ENCODE data around the gene NEUROD2. TPM values are rescaled to one million over a fixed set of nuclear protein-coding genes. Genes with fewer than 3 reads are reported as not detected.
A peak's percentile ranks its signal among the peaks of the same experiment; 100 is the strongest.

The NEUROD2 gene
- total RNA-seq, 2 donors from 2014 or later = not detected

DNA sequence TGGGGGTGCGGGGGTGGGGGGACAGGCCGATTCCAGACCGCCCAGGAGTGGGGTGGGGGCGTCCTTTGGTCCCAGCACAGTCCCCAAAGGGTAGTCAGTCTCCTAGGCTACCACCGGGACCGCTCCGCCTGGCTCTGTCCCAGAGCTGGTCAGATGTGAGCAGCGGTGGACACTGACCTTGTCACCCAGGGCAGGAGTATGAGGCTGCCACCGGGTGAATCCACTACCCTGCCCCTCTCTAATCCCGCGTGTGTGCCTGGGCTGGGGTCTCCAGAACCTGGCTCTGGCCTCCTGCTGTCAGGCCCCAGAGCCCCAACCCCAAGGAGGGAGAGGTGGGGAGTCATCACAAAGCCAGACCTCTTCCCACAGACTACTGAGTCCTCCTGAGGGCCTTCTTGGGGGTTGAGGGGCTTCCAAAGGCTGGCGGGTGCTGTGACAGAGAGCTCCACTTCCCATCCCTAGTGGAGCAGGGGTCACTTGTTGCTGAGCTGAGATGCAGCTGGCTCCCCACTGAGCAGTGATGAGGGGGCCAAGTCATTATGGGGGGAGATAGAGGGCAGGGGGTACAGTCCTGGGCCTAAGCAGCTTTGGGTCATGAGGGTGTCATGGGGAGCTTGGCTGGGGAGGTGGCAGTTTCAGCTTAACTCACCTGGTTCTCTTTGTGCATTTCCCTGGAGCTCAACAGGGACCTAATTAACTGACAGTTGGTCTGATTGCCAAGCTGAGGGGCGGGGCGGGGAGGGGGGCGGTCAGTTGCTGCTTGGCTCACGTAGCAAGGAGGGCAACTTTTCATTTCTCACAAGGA is 20.2 kb upstream of the NEUROD2 start:
- ATAC-seq (no peak), DNase-seq (no peak)
- intact Hi-C loops (cut with DNase I) = no loop called here
- 40 to 47% methylated on average over 10 to 16 of the region's 16 CpGs for WGBS, 2 donors
- Histone ChIP-seq H3K4me3 (peak overlapping the region in 1 of 2 donors; percentile 2), H3K27me3 (peaks cover 0 to 11% of the 10 kb centered on the region in 2 donors), H3K36me3 (replicated peaks in 1 of 2; ENCODE audit: insufficient read depth in 1 of 2, low read depth in 2 of 2) (no peaks in the 10 kb centered on the region), H3K4me1 (peaks cover 69% of the 10 kb centered on the region), H3K9me3 (no peaks in the 10 kb centered on the region), H3K27ac (peak overlapping the region; percentile 58 to 87 (median 78))
- TF ChIP-seq, protein P1, sequence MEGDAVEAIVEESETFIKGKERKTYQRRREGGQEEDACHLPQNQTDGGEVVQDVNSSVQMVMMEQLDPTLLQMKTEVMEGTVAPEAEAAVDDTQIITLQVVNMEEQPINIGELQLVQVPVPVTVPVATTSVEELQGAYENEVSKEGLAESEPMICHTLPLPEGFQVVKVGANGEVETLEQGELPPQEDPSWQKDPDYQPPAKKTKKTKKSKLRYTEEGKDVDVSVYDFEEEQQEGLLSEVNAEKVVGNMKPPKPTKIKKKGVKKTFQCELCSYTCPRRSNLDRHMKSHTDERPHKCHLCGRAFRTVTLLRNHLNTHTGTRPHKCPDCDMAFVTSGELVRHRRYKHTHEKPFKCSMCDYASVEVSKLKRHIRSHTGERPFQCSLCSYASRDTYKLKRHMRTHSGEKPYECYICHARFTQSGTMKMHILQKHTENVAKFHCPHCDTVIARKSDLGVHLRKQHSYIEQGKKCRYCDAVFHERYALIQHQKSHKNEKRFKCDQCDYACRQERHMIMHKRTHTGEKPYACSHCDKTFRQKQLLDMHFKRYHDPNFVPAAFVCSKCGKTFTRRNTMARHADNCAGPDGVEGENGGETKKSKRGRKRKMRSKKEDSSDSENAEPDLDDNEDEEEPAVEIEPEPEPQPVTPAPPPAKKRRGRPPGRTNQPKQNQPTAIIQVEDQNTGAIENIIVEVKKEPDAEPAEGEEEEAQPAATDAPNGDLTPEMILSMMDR (IDR thresholded peaks at IDR 0.05) = no peak
- peak in 1 of 3 donors; percentile 47 for TF ChIP-seq POLR2A (IDR thresholded peaks at IDR 0.05)

GRCh38 chr17:39627047-39627711 is 19.5 kb upstream of the NEUROD2 start:
- 9 to 11% methylated on average over 16 to 52 of the region's 72 CpGs for WGBS, 2 donors
- no peaks in the 10 kb centered on the region for H3K36me3 ChIP-seq (replicated peaks in 1 of 2; ENCODE audit: insufficient read depth in 1 of 2, low read depth in 2 of 2)
- H3K27me3 ChIP-seq = peaks cover 0 to 11% of the 10 kb centered on the region in 2 donors
- H3K27ac ChIP-seq = peak overlapping the region; percentile 58 to 87 (median 78)
- no peaks in the 10 kb centered on the region for H3K9me3 ChIP-seq
- no peak for TF ChIP-seq POLR2A (IDR thresholded peaks at IDR 0.05)
- TF ChIP-seq, protein P1 (IDR thresholded peaks at IDR 0.05) = no peak
- intact Hi-C loops (cut with DNase I) = no loop called here
- peak overlapping the region; percentile 2 to 18 for H3K4me3 ChIP-seq
- DNase-seq = no peak
- peaks cover 74% of the 10 kb centered on the region for H3K4me1 ChIP-seq
- ATAC-seq = no peak

DNA sequence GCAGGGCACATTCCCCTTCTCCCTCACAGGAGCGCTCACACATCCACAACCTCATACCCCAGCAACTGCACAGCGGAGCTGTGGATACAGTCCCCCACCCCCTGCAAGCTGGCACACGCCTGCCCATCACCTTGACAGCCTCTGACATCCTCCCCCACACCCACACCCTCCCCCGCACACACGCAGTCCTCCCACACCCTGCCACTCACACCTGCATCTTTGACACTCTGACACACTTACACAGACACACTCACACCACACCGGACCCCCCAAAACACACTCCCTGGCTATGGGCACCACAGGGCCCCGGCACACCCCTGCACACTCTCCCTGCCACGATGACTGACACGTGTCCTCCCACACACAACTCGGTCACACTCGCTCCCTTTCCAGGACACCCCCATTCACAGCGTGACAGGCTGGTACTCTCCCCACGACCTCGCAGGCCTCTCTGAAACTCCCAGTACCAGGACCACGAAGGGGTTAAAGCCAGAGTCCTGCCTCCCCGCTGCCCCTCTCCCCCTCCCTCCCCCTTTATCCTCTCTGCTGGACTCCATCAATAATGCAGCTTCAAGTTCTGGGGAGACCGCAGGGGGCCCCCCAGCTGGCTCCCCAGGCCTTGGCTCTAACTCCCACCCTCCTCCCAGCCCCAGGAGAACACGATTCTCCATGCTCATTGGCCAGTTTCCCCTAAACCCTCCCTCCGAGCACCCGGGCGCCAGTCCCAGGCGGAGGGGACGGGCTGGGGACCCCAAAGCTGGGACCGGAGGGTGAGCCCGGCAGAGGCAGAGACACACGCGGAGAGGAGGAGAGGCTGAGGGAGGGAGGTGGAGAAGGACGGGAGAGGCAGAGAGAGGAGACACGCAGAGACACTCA is 18.7 kb upstream of the NEUROD2 start, which contains the start of gene PPP1R1B:
Gene PPP1R1B, plus strand, starts transcription at position 782 of the 876 bp plus-strand sequence. CDS start 441 bp downstream, outside the sequence.
- TF ChIP-seq, protein P1 (IDR thresholded peaks at IDR 0.05) = no peak
- peak in 2 of 3 donors; percentile 57 to 70 for TF ChIP-seq POLR2A (IDR thresholded peaks at IDR 0.05)
- H3K9me3 ChIP-seq = no peaks in the 10 kb centered on the region
- no peaks in the 10 kb centered on the region for H3K36me3 ChIP-seq (replicated peaks in 1 of 2; ENCODE audit: insufficient read depth in 1 of 2, low read depth in 2 of 2)
- H3K27me3 ChIP-seq = peaks cover 0 to 11% of the 10 kb centered on the region in 2 donors
- peak within 1 kb of the TSS; percentile 58 to 87 (median 78) for H3K27ac ChIP-seq
- H3K4me1 ChIP-seq = peaks cover 76% of the 10 kb centered on the region
- intact Hi-C loops (cut with DNase I) = no loop called here
- WGBS, 2 donors = 12% methylated on average over 27 to 28 of the region's 29 CpGs
- H3K4me3 ChIP-seq = peak within 1 kb of the TSS; percentile 2 to 18
- DNase-seq (peak in 2 of 4 donors; percentile 36 to 47), ATAC-seq (peak; percentile 16)

- H3K27ac ChIP-seq = peak overlapping the region in 2 of 4 donors; percentile 16 to 70
- H3K27me3 ChIP-seq = peaks cover 0 to 11% of the 10 kb centered on the region in 2 donors
- TF ChIP-seq POLR2A (IDR thresholded peaks at IDR 0.05) = no peak
- TF ChIP-seq, protein P1 (IDR thresholded peaks at IDR 0.05) = no peak
- H3K36me3 ChIP-seq (replicated peaks in 1 of 2; ENCODE audit: insufficient read depth in 1 of 2, low read depth in 2 of 2) = no peaks in the 10 kb centered on the region
- DNase-seq (no peak), ATAC-seq (no peak)
- 38 to 40% methylated on average over 4 to 5 of the region's 5 CpGs for WGBS, 2 donors
- no peaks in the 10 kb centered on the region for H3K9me3 ChIP-seq
- intact Hi-C loops (cut with DNase I) = no loop called here
- H3K4me3 ChIP-seq = no peak overlapping the region
- peaks cover 65% of the 10 kb centered on the region for H3K4me1 ChIP-seq
Measured at GRCh38 chr17:39625198-39625785, 17.6 kb upstream of the NEUROD2 start.

Measured in body of pancreas (tissue), 4 donors.